Measurements from ENCODE around the gene MTMR10. TPM values are rescaled to one million over a fixed set of nuclear protein-coding genes. Genes with fewer than 3 reads are reported as not detected.

The MTMR10 gene
- total RNA-seq, 1 experiment from 2014 or later, result 5.0 TPM

GRCh38 chr15:30921781-30922479, 69.5 kb downstream of the MTMR10 start:
- no TSS peak for BruUV-seq (replicated peaks)
- DNase-seq, result no peak
- H3K9me3 Mint-ChIP-seq (ENCODE audit: low read depth, unreplicated experiment), result no peaks in the 10 kb centered on the region
- no peaks in the 10 kb centered on the region for H3K27me3 Mint-ChIP-seq (ENCODE audit: unreplicated experiment)
- no peak overlapping the region for H3K4me3 Mint-ChIP-seq (ENCODE audit: low read depth, unreplicated experiment)
- peaks cover 10% of the 10 kb centered on the region for H3K36me3 Mint-ChIP-seq (ENCODE audit: insufficient read depth, unreplicated experiment)
- no peaks in the 10 kb centered on the region for H3K4me1 Mint-ChIP-seq (ENCODE audit: low read depth, unreplicated experiment)
- no peak for TF ChIP-seq CTCF (IDR thresholded peaks at IDR 0.05; ENCODE audit: unreplicated experiment)
- intact Hi-C loops (cut with micrococcal nuclease; ENCODE audit: unreplicated experiment), result no loop called here
- CTCF ChIA-PET, result no interaction called here
- no peak overlapping the region for H3K27ac Mint-ChIP-seq (ENCODE audit: unreplicated experiment)

GRCh38 chr15:30921106-30921505, 70.3 kb downstream of the MTMR10 start:
- Mint-ChIP-seq H3K4me3 (ENCODE audit: low read depth, unreplicated experiment) (no peak overlapping the region), H3K27me3 (ENCODE audit: unreplicated experiment) (no peaks in the 10 kb centered on the region), H3K36me3 (ENCODE audit: insufficient read depth, unreplicated experiment) (peaks cover 5% of the 10 kb centered on the region), H3K4me1 (ENCODE audit: low read depth, unreplicated experiment) (no peaks in the 10 kb centered on the region), H3K9me3 (ENCODE audit: low read depth, unreplicated experiment) (no peaks in the 10 kb centered on the region), H3K27ac (ENCODE audit: unreplicated experiment) (no peak overlapping the region)
- CTCF ChIA-PET, result no interaction called here
- no TSS peak for BruUV-seq (replicated peaks)
- TF ChIP-seq CTCF (IDR thresholded peaks at IDR 0.05; ENCODE audit: unreplicated experiment), result no peak
- intact Hi-C loops (cut with micrococcal nuclease; ENCODE audit: unreplicated experiment), result no loop called here
- DNase-seq, result no peak

GRCh38 chr15:30919877-30920550, 71.4 kb downstream of the MTMR10 start:
- Mint-ChIP-seq H3K27me3 (ENCODE audit: unreplicated experiment) (no peaks in the 10 kb centered on the region), H3K36me3 (ENCODE audit: insufficient read depth, unreplicated experiment) (peaks cover 5% of the 10 kb centered on the region), H3K4me3 (ENCODE audit: low read depth, unreplicated experiment) (no peak overlapping the region), H3K9me3 (ENCODE audit: low read depth, unreplicated experiment) (no peaks in the 10 kb centered on the region), H3K4me1 (ENCODE audit: low read depth, unreplicated experiment) (no peaks in the 10 kb centered on the region), H3K27ac (ENCODE audit: unreplicated experiment) (no peak overlapping the region)
- CTCF ChIA-PET, result no interaction called here
- TF ChIP-seq CTCF (IDR thresholded peaks at IDR 0.05; ENCODE audit: unreplicated experiment), result no peak
- DNase-seq, result no peak
- intact Hi-C loops (cut with micrococcal nuclease; ENCODE audit: unreplicated experiment), result no loop called here
- no TSS peak for BruUV-seq (replicated peaks)

GRCh38 chr15:30918366-30918765, 73.1 kb downstream of the MTMR10 start:
- Mint-ChIP-seq H3K4me3 (ENCODE audit: low read depth, unreplicated experiment) (no peak overlapping the region), H3K4me1 (ENCODE audit: low read depth, unreplicated experiment) (no peaks in the 10 kb centered on the region), H3K27me3 (ENCODE audit: unreplicated experiment) (no peaks in the 10 kb centered on the region), H3K27ac (ENCODE audit: unreplicated experiment) (no peak overlapping the region), H3K9me3 (ENCODE audit: low read depth, unreplicated experiment) (no peaks in the 10 kb centered on the region), H3K36me3 (ENCODE audit: insufficient read depth, unreplicated experiment) (peaks cover 5% of the 10 kb centered on the region)
- CTCF ChIA-PET, result no interaction called here
- DNase-seq, result no peak
- BruUV-seq (replicated peaks), result no TSS peak
- TF ChIP-seq CTCF (IDR thresholded peaks at IDR 0.05; ENCODE audit: unreplicated experiment), result no peak
- intact Hi-C loops (cut with micrococcal nuclease; ENCODE audit: unreplicated experiment), result no loop called here

Data from Calu3 (cell line).